ENCODE measurements around the gene RBM7. TPM values are rescaled to one million over a fixed set of nuclear protein-coding genes. Genes with fewer than 3 reads are reported as not detected.
A peak's percentile ranks its signal among the peaks of the same experiment; 100 is the strongest.

Gene RBM7
- total RNA-seq, 1 donor from 2014 or later, result 30.1 TPM

DNA sequence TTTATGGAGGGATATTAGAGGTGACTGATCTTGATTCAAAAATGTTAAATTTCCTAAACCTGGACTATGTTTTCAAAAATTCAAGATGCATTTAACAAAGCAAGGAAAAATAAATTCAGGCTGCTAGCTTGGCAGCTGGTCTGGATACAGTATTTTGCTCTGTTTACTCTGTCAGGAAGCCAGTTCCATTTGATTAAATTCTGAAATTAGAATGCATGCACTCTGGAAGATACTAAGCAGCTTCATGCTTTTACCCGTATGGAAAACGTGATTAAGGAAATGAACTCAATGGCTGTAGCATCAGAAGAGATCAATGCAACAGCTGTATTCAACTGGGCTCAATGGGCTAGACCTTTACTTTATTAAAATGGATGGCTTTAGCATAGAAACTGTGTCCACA, 14.3 kb upstream of the RBM7 start:
- no peak for ATAC-seq
- TF ChIP-seq, protein P1, sequence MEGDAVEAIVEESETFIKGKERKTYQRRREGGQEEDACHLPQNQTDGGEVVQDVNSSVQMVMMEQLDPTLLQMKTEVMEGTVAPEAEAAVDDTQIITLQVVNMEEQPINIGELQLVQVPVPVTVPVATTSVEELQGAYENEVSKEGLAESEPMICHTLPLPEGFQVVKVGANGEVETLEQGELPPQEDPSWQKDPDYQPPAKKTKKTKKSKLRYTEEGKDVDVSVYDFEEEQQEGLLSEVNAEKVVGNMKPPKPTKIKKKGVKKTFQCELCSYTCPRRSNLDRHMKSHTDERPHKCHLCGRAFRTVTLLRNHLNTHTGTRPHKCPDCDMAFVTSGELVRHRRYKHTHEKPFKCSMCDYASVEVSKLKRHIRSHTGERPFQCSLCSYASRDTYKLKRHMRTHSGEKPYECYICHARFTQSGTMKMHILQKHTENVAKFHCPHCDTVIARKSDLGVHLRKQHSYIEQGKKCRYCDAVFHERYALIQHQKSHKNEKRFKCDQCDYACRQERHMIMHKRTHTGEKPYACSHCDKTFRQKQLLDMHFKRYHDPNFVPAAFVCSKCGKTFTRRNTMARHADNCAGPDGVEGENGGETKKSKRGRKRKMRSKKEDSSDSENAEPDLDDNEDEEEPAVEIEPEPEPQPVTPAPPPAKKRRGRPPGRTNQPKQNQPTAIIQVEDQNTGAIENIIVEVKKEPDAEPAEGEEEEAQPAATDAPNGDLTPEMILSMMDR (IDR thresholded peaks at IDR 0.05), result no peak
- Histone ChIP-seq H3K27me3 (no peaks in the 10 kb centered on the region), H3K27ac (no peak overlapping the region), H3K4me3 (no peak overlapping the region), H3K36me3 (no peaks in the 10 kb centered on the region), H3K9me3 (no peaks in the 10 kb centered on the region), H3K4me1 (no peaks in the 10 kb centered on the region)
- no peak for DNase-seq
- intact Hi-C loops (cut with DNase I), result no loop called here

DNA sequence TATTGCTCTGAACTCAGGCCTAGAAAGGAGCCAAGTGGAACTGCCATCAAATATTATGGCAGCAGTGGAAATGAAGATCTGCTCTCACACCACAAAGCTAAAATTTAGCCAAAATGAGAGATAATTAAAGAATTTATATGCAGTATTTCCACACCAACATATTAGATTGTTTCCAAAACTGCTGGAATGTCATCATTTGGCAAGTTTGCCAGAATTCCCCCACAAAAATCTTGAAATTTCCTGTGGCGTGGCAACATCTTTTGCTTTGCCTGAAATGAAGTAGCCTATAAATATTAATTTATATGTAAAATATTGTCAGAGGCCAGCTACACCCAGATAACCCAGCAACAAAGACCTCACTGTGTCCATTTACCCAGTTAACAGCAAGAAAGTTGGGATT, 13.9 kb upstream of the RBM7 start:
- no peak for ATAC-seq
- intact Hi-C loops (cut with DNase I), result no loop called here
- TF ChIP-seq, protein P1 (IDR thresholded peaks at IDR 0.05), result no peak

DNA sequence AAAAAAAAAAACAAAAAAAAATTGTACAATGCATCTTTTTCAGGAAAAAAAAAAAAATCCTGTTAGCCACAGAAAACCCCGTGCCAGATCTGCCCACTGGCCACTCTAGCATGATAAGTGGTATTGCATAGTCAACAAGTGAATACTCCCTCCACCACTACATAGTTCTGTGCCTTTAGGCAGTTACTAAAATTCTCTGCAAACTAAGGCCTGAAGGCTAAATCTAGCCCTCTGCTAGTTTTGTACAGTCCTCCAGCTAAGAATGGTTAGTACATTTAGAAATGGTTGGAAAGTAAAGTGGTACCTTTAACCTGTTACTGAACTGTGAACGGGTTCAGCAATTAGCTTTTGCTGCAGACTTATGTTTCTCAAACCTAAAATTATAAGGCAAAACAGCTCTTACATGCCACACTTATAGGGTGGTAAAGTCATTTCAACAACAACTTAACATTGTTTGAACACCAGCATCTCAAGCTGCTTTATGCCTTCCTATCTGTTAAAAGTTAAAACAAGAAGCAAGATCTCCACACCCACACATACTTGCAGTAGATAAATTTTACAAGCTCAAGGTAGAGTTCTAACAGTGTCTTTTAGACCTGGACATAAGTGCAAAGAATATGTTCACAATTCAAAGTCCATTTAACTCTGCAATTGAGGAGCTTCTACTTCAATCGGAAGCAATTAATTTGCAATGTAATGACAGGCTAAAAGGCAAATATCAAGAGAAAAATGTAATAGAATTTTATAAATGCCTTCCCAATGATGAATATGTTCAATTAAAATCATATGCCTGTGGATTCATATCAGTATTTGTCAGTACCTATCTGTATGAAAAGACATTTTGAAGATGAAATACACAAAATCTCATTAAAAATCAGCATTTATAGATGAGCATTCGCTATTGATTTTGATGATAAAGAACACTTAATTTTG, 7.5 kb upstream of the RBM7 start:
- no peak overlapping the region for H3K27ac ChIP-seq
- DNase-seq, result no peak
- H3K36me3 ChIP-seq, result no peaks in the 10 kb centered on the region
- ATAC-seq, result no peak
- no peak overlapping the region for H3K4me3 ChIP-seq
- intact Hi-C loops (cut with DNase I), result no loop called here
- no peaks in the 10 kb centered on the region for H3K27me3 ChIP-seq
- H3K4me1 ChIP-seq, result peaks cover 10% of the 10 kb centered on the region
- TF ChIP-seq, protein P1 (IDR thresholded peaks at IDR 0.05), result no peak
- H3K9me3 ChIP-seq, result no peaks in the 10 kb centered on the region

More for the DNA sequence above, 13.9 kb upstream of the RBM7 start:
- Histone ChIP-seq H3K27ac (no peak overlapping the region), H3K4me3 (no peak overlapping the region), H3K4me1 (no peaks in the 10 kb centered on the region), H3K9me3 (no peaks in the 10 kb centered on the region), H3K36me3 (no peaks in the 10 kb centered on the region), H3K27me3 (no peaks in the 10 kb centered on the region)
- no peak for DNase-seq

DNA sequence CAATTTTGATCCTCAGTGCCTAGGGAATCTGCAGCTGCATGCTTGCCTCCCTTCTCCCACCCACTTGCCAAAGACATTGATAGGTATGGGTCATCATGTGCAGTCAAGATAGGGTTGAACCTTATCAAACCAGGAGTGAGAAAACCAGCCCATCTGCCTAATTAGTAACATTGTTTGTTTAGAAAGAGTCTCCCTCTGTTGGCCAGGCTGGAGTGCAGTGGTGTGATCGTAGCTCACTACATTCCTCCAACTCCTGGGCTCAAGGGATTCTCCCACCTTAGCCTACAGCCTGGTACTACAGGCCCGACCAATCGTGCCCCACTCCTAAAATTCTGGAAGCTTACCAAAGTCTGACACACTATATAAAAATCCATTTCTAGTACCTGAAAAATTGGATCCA, 4.7 kb upstream of the RBM7 start:
- ATAC-seq (no peak), DNase-seq (no peak)
- H3K4me1 ChIP-seq, result peaks cover 25% of the 10 kb centered on the region
- no peaks in the 10 kb centered on the region for H3K9me3 ChIP-seq
- H3K4me3 ChIP-seq, result no peak overlapping the region
- intact Hi-C loops (cut with DNase I), result no loop called here
- H3K27me3 ChIP-seq, result no peaks in the 10 kb centered on the region
- no peaks in the 10 kb centered on the region for H3K36me3 ChIP-seq
- TF ChIP-seq, protein P1 (IDR thresholded peaks at IDR 0.05), result peak; percentile 19
- no peak overlapping the region for H3K27ac ChIP-seq

DNA sequence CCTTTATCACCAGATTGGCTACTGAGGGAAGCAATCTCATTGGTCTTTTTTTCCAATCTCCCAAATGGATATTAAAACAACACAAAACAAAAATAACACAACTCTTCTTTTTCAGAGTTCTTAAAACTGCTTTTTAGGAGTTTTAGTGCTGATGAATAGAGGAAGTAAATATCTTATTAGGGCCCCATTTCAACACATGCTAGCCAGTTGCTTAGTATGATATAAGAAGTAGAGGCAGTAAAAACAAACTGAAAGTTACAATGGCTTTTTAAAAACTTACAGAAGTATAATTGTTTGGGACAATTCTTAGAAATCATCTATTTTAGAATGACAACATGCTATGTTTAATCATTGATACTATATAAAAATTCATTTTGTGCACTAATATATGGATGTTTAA, 3.5 kb upstream of the RBM7 start:
- Histone ChIP-seq H3K27ac (no peak overlapping the region), H3K9me3 (no peaks in the 10 kb centered on the region), H3K36me3 (no peaks in the 10 kb centered on the region), H3K4me3 (no peak overlapping the region), H3K27me3 (no peaks in the 10 kb centered on the region), H3K4me1 (peaks cover 30% of the 10 kb centered on the region)
- intact Hi-C loops (cut with DNase I), result no loop called here
- TF ChIP-seq, protein P1 (IDR thresholded peaks at IDR 0.05), result no peak
- no peak for ATAC-seq
- no peak for DNase-seq

All from upper lobe of right lung (tissue), 1 donor.